Measurements from ENCODE around the gene CSRP2. TPM values are rescaled to one million over a fixed set of nuclear protein-coding genes. Genes with fewer than 3 reads are reported as not detected.

The CSRP2 gene
- total and polyA plus RNA-seq, 2 of the 8 experiments (the other 6 are each of a cell fraction or from before 2014, with no cell fraction given) = 149 to 227 TPM

GRCh38 chr12:76919383-76920171 is 40.8 kb upstream of the CSRP2 start:
- no peak overlapping the region for H3K4me3 ChIP-seq (ENCODE audit: extremely low read depth in 1 of 4, insufficient read depth in 2 of 4, low read depth in 3 of 4, low read length in 4 of 4)
- H2AK5ac ChIP-seq (ENCODE audit: low read depth, low read length) = no peak overlapping the region
- no peak overlapping the region for H3K14ac ChIP-seq (ENCODE audit: insufficient read length)
- no peaks in the 10 kb centered on the region for H4K20me1 ChIP-seq (replicated peaks in 1 of 2; ENCODE audit: control insufficient read depth in 1 of 2, insufficient read depth in 2 of 2, low read length in 2 of 2)
- DNase-seq (ENCODE audit: low read depth in 1 of 2, low spot score in 2 of 2) = no peak
- 93% methylated on average over 9 of the region's 9 CpGs; no CpG with 5 or more reads in 1 of the 2 experiments for WGBS, 2 experiments (ENCODE audit: extremely low coverage in 1 of 2, insufficient coverage in 1 of 2, insufficient read length in 1 of 2, insufficient replicate concordance in 2 of 2, low coverage in 1 of 2, low lambda C conversion rate in 2 of 2, missing lambda C conversion rate in 1 of 2)
- H3K4ac ChIP-seq (replicated peaks; ENCODE audit: insufficient read length, low read depth, low read length) = no peak overlapping the region
- H2BK20ac ChIP-seq (ENCODE audit: low read length) = peak overlapping the region; percentile 51; the same call in 1 of the 2 replicates
- H2BK15ac ChIP-seq (ENCODE audit: low read length) = no peak overlapping the region
- H4K91ac ChIP-seq (replicated peaks; ENCODE audit: insufficient read length, low read length) = peak overlapping the region; percentile 17
- H3K79me1 ChIP-seq (ENCODE audit: low read depth, low read length) = no peaks in the 10 kb centered on the region
- H3K23ac ChIP-seq (ENCODE audit: insufficient read length) = no peak overlapping the region
- POLR2A ChIA-PET (ENCODE audit: partially characterized antibody) = interaction anchor here (1.0 to 1.6 kb wide), 2 partner anchors 8 to 13 kb away, joined by 3 to 4 read pairs; no protein-coding TSS in a partner anchor
- H3K27ac ChIP-seq (ENCODE audit: low read depth, low read length) = no peak overlapping the region
- peak overlapping the region; percentile 62 for H2BK120ac ChIP-seq (replicated peaks; ENCODE audit: low read depth, low read length)
- H3K27me3 ChIP-seq (replicated peaks in 1 of 4; ENCODE audit: control insufficient read depth in 3 of 4, extremely low read depth in 1 of 4, insufficient read depth in 3 of 4, low read length in 3 of 4) = no peaks in the 10 kb centered on the region
- H3K4me2 ChIP-seq (ENCODE audit: insufficient read depth in 1 of 2, low read depth in 2 of 2, low read length in 2 of 2) = no peak overlapping the region
- H3K79me2 ChIP-seq (ENCODE audit: control insufficient read depth in 1 of 2, insufficient read depth in 2 of 2, low read length in 2 of 2) = no peaks in the 10 kb centered on the region
- no peak overlapping the region for H2BK12ac ChIP-seq (ENCODE audit: low read depth, low read length)
- H3K56ac ChIP-seq (replicated peaks; ENCODE audit: insufficient read length, low read depth, low read length) = no peak overlapping the region
- H3K18ac ChIP-seq (ENCODE audit: extremely low read depth, low read length) = no peak overlapping the region
- H3K9ac ChIP-seq (replicated peaks in 1 of 4; ENCODE audit: extremely low read depth in 1 of 4, low read depth in 3 of 4, low read length in 3 of 4) = no peak overlapping the region
- H3K23me2 ChIP-seq (ENCODE audit: low read depth, low read length) = no peaks in the 10 kb centered on the region
- H3K36me3 ChIP-seq (ENCODE audit: control insufficient read depth in 2 of 4, insufficient read depth in 4 of 4, low read length in 3 of 4) = no peaks in the 10 kb centered on the region
- peak overlapping the region; percentile 49 for H2AFZ ChIP-seq (ENCODE audit: low read length)
- no peak overlapping the region; the same call in 1 of the 2 replicates for H4K8ac ChIP-seq (ENCODE audit: extremely low read depth, insufficient read depth, low read length)
- FAIRE-seq = no peak
- CTCF ChIA-PET (ENCODE audit: partially characterized antibody) = interaction anchor here (0.8 kb wide), 1 partner anchor 99 kb away, joined by 3 read pairs; no protein-coding TSS in a partner anchor
- H4K5ac ChIP-seq (ENCODE audit: insufficient read length, low read depth, low read length) = no peak overlapping the region
- no peaks in the 10 kb centered on the region for H3K9me3 ChIP-seq (ENCODE audit: insufficient read depth in 2 of 2, low read depth in 1 of 2, low read length in 1 of 2)
- H3K4me1 ChIP-seq (replicated peaks in 1 of 4; ENCODE audit: control insufficient read depth in 3 of 4, insufficient read depth in 4 of 4, low read length in 3 of 4) = peaks cover 0 to 12% (median 9%) of the 10 kb centered on the region in 4 experiments
- no peak overlapping the region for H2BK5ac ChIP-seq (ENCODE audit: low read depth, low read length)
- no peak for TF ChIP-seq KDM4A (IDR thresholded peaks at IDR 0.05; ENCODE audit: low read depth, low read length, severe bottlenecking)
- no peak for TF ChIP-seq SIRT6 (IDR thresholded peaks at IDR 0.05; ENCODE audit: low read length)
- TF ChIP-seq BCL11A (IDR thresholded peaks at IDR 0.05; ENCODE audit: low read depth in 2 of 2, low read length in 2 of 2) = no peak
- no peak for TF ChIP-seq GABPA (IDR thresholded peaks at IDR 0.05; ENCODE audit: borderline replicate concordance, insufficient read depth, low read length)
- no peak for TF ChIP-seq ATF3 (IDR thresholded peaks at IDR 0.05; ENCODE audit: insufficient read depth, low read depth, low read length)
- TF ChIP-seq MAX (IDR thresholded peaks at IDR 0.05) = no peak
- TF ChIP-seq CTBP2 (IDR thresholded peaks at IDR 0.05; ENCODE audit: borderline replicate concordance, insufficient read depth, insufficient read length, low read length) = no peak
- TF ChIP-seq USF2 (IDR thresholded peaks at IDR 0.05; ENCODE audit: low read length) = no peak
- no peak for TF ChIP-seq CHD1 (IDR thresholded peaks at IDR 0.05; ENCODE audit: low read depth, low read length)
- TF ChIP-seq CEBPB (IDR thresholded peaks at IDR 0.05; ENCODE audit: low read depth, low read length) = no peak

All from H1 (cell line).